ENCODE data around the gene PLEKHH3. TPM values are rescaled to one million over a fixed set of nuclear protein-coding genes. Genes with fewer than 3 reads are reported as not detected.

The PLEKHH3 gene
- under 1 TPM in 1 of 2 donors, not detected in 1; 0.73 TPM for total RNA-seq

- H3K27me3 Mint-ChIP-seq, result peaks cover 16 to 21% of the 10 kb centered on the region in 2 donors
- ATAC-seq, result no peak
These were observed at the start of gene PLEKHH3 for GRCh38 chr17:42676424-42677011. Gene PLEKHH3, minus strand, starts transcription at chr17:42676994. Its CDS starts 431 bp downstream, at chr17:42676563.

GRCh38 chr17:42725143-42725542 lies 48.3 kb upstream of the PLEKHH3 start:
- Mint-ChIP-seq H3K9me3 (no peaks in the 10 kb centered on the region), H3K4me3 (no peak overlapping the region), H3K36me3 (peaks cover 8% of the 10 kb centered on the region), H3K27ac (no peak overlapping the region), H3K4me1 (ENCODE audit: low read depth in 2 of 2) (no peaks in the 10 kb centered on the region), H3K27me3 (no peaks in the 10 kb centered on the region)
- no peak for DNase-seq (ENCODE audit: low spot score)
- ATAC-seq, result no peak

More at GRCh38 chr17:42676424-42677011, at the start of gene PLEKHH3:
- H3K27ac Mint-ChIP-seq, result peak within 1 kb of the TSS; percentile 60 to 76
- H3K9me3 Mint-ChIP-seq, result no peaks in the 10 kb centered on the region
- no peaks in the 10 kb centered on the region for H3K36me3 Mint-ChIP-seq
- H3K4me1 Mint-ChIP-seq (ENCODE audit: low read depth in 2 of 2), result peaks cover 29 to 33% of the 10 kb centered on the region in 2 donors
- peak within 1 kb of the TSS; percentile 92 for H3K4me3 Mint-ChIP-seq
- DNase-seq (ENCODE audit: low spot score), result no peak

- Mint-ChIP-seq H3K9me3 (no peaks in the 10 kb centered on the region), H3K4me1 (ENCODE audit: low read depth in 2 of 2) (no peaks in the 10 kb centered on the region), H3K27me3 (no peaks in the 10 kb centered on the region), H3K36me3 (peaks cover 15% of the 10 kb centered on the region), H3K4me3 (no peak overlapping the region), H3K27ac (no peak overlapping the region)
- ATAC-seq (no peak), DNase-seq (ENCODE audit: low spot score) (no peak)
These were observed 46.8 kb upstream of the PLEKHH3 start for GRCh38 chr17:42723636-42724035.

- no peaks in the 10 kb centered on the region for H3K4me1 Mint-ChIP-seq (ENCODE audit: low read depth in 2 of 2)
- H3K27me3 Mint-ChIP-seq, result no peaks in the 10 kb centered on the region
- peaks cover 21% of the 10 kb centered on the region for H3K36me3 Mint-ChIP-seq
- ATAC-seq, result peak in 1 of 2 donors; percentile 64
- H3K27ac Mint-ChIP-seq, result no peak overlapping the region
- no peaks in the 10 kb centered on the region for H3K9me3 Mint-ChIP-seq
- DNase-seq (ENCODE audit: low spot score), result no peak
- no peak overlapping the region for H3K4me3 Mint-ChIP-seq
These were observed 44.3 kb upstream of the PLEKHH3 start for GRCh38 chr17:42720996-42721583.

- Mint-ChIP-seq H3K27me3 (no peaks in the 10 kb centered on the region), H3K4me1 (ENCODE audit: low read depth in 2 of 2) (peaks cover 12 to 23% of the 10 kb centered on the region in 2 donors), H3K36me3 (peaks cover 36% of the 10 kb centered on the region), H3K27ac (no peak overlapping the region), H3K9me3 (no peaks in the 10 kb centered on the region), H3K4me3 (no peak overlapping the region)
- ATAC-seq (no peak), DNase-seq (ENCODE audit: low spot score) (no peak)
These were observed 32.8 kb upstream of the PLEKHH3 start for GRCh38 chr17:42709561-42709960.

- DNase-seq (ENCODE audit: low spot score), result no peak
- H3K27ac Mint-ChIP-seq, result no peak overlapping the region
- H3K36me3 Mint-ChIP-seq, result peaks cover 40% of the 10 kb centered on the region
- no peaks in the 10 kb centered on the region for H3K27me3 Mint-ChIP-seq
- H3K4me1 Mint-ChIP-seq (ENCODE audit: low read depth in 2 of 2), result peaks cover 14 to 28% of the 10 kb centered on the region in 2 donors
- H3K9me3 Mint-ChIP-seq, result no peaks in the 10 kb centered on the region
- H3K4me3 Mint-ChIP-seq, result no peak overlapping the region
- ATAC-seq, result no peak
These were observed 31.8 kb upstream of the PLEKHH3 start for GRCh38 chr17:42708588-42708987.

- H3K4me3 Mint-ChIP-seq, result no peak overlapping the region
- DNase-seq (ENCODE audit: low spot score), result no peak
These were observed 29.9 kb upstream of the PLEKHH3 start for GRCh38 chr17:42706732-42707131.

GRCh38 chr17:42704837-42705494 lies 28.2 kb upstream of the PLEKHH3 start:
- Mint-ChIP-seq H3K9me3 (no peaks in the 10 kb centered on the region), H3K36me3 (peaks cover 38% of the 10 kb centered on the region), H3K27me3 (no peaks in the 10 kb centered on the region), H3K4me3 (peak overlapping the region; percentile 16), H3K27ac (no peak overlapping the region), H3K4me1 (ENCODE audit: low read depth in 2 of 2) (peaks cover 14 to 28% of the 10 kb centered on the region in 2 donors)
- peak; percentile 90 to 93 for ATAC-seq
- DNase-seq (ENCODE audit: low spot score), result no peak

More at GRCh38 chr17:42706732-42707131, 29.9 kb upstream of the PLEKHH3 start:
- no peaks in the 10 kb centered on the region for H3K27me3 Mint-ChIP-seq
- H3K9me3 Mint-ChIP-seq, result no peaks in the 10 kb centered on the region
- peaks cover 14 to 28% of the 10 kb centered on the region in 2 donors for H3K4me1 Mint-ChIP-seq (ENCODE audit: low read depth in 2 of 2)
- no peak overlapping the region for H3K27ac Mint-ChIP-seq
- peak in 1 of 2 donors; percentile 51 for ATAC-seq
- H3K36me3 Mint-ChIP-seq, result peaks cover 44% of the 10 kb centered on the region

GRCh38 chr17:42704490-42704836 lies 27.7 kb upstream of the PLEKHH3 start:
- Mint-ChIP-seq H3K9me3 (no peaks in the 10 kb centered on the region), H3K36me3 (peaks cover 34% of the 10 kb centered on the region), H3K27me3 (no peaks in the 10 kb centered on the region), H3K4me1 (ENCODE audit: low read depth in 2 of 2) (peaks cover 14 to 28% of the 10 kb centered on the region in 2 donors), H3K4me3 (peak overlapping the region; percentile 11), H3K27ac (no peak overlapping the region)
- no peak for DNase-seq (ENCODE audit: low spot score)
- ATAC-seq, result peak in 1 of 2 donors; percentile 17

GRCh38 chr17:42702446-42702845 lies 25.7 kb upstream of the PLEKHH3 start:
- H3K9me3 Mint-ChIP-seq, result no peaks in the 10 kb centered on the region
- no peak for DNase-seq (ENCODE audit: low spot score)

GRCh38 chr17:42700586-42701289 lies 23.9 kb upstream of the PLEKHH3 start:
- Mint-ChIP-seq H3K4me3 (no peak overlapping the region), H3K4me1 (ENCODE audit: low read depth in 2 of 2) (peaks cover 8 to 10% of the 10 kb centered on the region in 2 donors), H3K27ac (no peak overlapping the region), H3K27me3 (no peaks in the 10 kb centered on the region), H3K36me3 (peaks cover 19% of the 10 kb centered on the region), H3K9me3 (no peaks in the 10 kb centered on the region)
- DNase-seq (ENCODE audit: low spot score) (no peak), ATAC-seq (no peak)

More at GRCh38 chr17:42702446-42702845, 25.7 kb upstream of the PLEKHH3 start:
- ATAC-seq, result no peak
- Mint-ChIP-seq H3K27me3 (no peaks in the 10 kb centered on the region), H3K36me3 (peaks cover 20% of the 10 kb centered on the region), H3K4me1 (ENCODE audit: low read depth in 2 of 2) (peaks cover 8 to 17% of the 10 kb centered on the region in 2 donors), H3K4me3 (no peak overlapping the region), H3K27ac (no peak overlapping the region)

- peaks cover 0 to 3% of the 10 kb centered on the region in 2 donors for H3K4me1 Mint-ChIP-seq (ENCODE audit: low read depth in 2 of 2)
- H3K9me3 Mint-ChIP-seq, result no peaks in the 10 kb centered on the region
- DNase-seq (ENCODE audit: low spot score) (no peak), ATAC-seq (no peak)
- H3K36me3 Mint-ChIP-seq, result peaks cover 12% of the 10 kb centered on the region
- no peak overlapping the region for H3K27ac Mint-ChIP-seq
- H3K4me3 Mint-ChIP-seq, result no peak overlapping the region
- H3K27me3 Mint-ChIP-seq, result no peaks in the 10 kb centered on the region
These were observed 22.6 kb upstream of the PLEKHH3 start for GRCh38 chr17:42699415-42699740.

- H3K27me3 Mint-ChIP-seq, result no peaks in the 10 kb centered on the region
- H3K4me3 Mint-ChIP-seq, result no peak overlapping the region
- H3K27ac Mint-ChIP-seq, result no peak overlapping the region
- peaks cover 11% of the 10 kb centered on the region for H3K36me3 Mint-ChIP-seq
- peaks cover 0 to under 1% of the 10 kb centered on the region in 2 donors for H3K4me1 Mint-ChIP-seq (ENCODE audit: low read depth in 2 of 2)
- DNase-seq (ENCODE audit: low spot score), result no peak
- H3K9me3 Mint-ChIP-seq, result no peaks in the 10 kb centered on the region
- ATAC-seq, result no peak
These were observed 22.1 kb upstream of the PLEKHH3 start for GRCh38 chr17:42698736-42699414.
